ENCODE results near the gene GRAMD1A. TPM values are rescaled to one million over a fixed set of nuclear protein-coding genes. Genes with fewer than 3 reads are reported as not detected.

Gene GRAMD1A
- total RNA-seq, 3 donors from 2014 or later (not counting 1 experiment from before 2014, with no cell fraction given): 57.6 to 80.3 (median 66.6) TPM

- H3K36me3 ChIP-seq (ENCODE audit: control insufficient read depth, insufficient read depth, low read length): peaks cover 35% of the 10 kb centered on the region
- no peak overlapping the region for H3K27ac ChIP-seq (ENCODE audit: low read length)
- peaks cover 73% of the 10 kb centered on the region for H3K36me3 Mint-ChIP-seq
- H3K4me1 ChIP-seq (ENCODE audit: control insufficient read depth, insufficient read depth, low read length): peaks cover 24% of the 10 kb centered on the region
- no peak overlapping the region for H3K27ac Mint-ChIP-seq
- H3K4me3 Mint-ChIP-seq: no peak overlapping the region
- ATAC-seq (no peak), DNase-seq (no peak)
- 98% methylated on average over 6 of the region's 7 CpGs for WGBS (ENCODE audit: insufficient coverage)
- no peaks in the 10 kb centered on the region for H3K27me3 ChIP-seq (ENCODE audit: control insufficient read depth, insufficient read depth, low read length)
- TF ChIP-seq, protein P1, sequence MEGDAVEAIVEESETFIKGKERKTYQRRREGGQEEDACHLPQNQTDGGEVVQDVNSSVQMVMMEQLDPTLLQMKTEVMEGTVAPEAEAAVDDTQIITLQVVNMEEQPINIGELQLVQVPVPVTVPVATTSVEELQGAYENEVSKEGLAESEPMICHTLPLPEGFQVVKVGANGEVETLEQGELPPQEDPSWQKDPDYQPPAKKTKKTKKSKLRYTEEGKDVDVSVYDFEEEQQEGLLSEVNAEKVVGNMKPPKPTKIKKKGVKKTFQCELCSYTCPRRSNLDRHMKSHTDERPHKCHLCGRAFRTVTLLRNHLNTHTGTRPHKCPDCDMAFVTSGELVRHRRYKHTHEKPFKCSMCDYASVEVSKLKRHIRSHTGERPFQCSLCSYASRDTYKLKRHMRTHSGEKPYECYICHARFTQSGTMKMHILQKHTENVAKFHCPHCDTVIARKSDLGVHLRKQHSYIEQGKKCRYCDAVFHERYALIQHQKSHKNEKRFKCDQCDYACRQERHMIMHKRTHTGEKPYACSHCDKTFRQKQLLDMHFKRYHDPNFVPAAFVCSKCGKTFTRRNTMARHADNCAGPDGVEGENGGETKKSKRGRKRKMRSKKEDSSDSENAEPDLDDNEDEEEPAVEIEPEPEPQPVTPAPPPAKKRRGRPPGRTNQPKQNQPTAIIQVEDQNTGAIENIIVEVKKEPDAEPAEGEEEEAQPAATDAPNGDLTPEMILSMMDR (IDR thresholded peaks at IDR 0.05): no peak
- peaks cover 18 to 37% of the 10 kb centered on the region in 2 donors for H3K4me1 Mint-ChIP-seq
- H3K4me3 ChIP-seq (ENCODE audit: low read length): no peak overlapping the region
- no peaks in the 10 kb centered on the region for H3K27me3 Mint-ChIP-seq (ENCODE audit: low read depth in 2 of 2)
- intact Hi-C loops (cut with micrococcal nuclease): no loop called here
- peaks cover 71% of the 10 kb centered on the region for H3K9me3 ChIP-seq (ENCODE audit: control insufficient read depth, insufficient read depth, low read length)
- H3K9me3 Mint-ChIP-seq: peaks cover 22 to 40% of the 10 kb centered on the region in 2 donors
These were observed 41.1 kb upstream of the GRAMD1A start for GRCh38 chr19:34959021-34959420.

- intact Hi-C loops (cut with micrococcal nuclease): no loop called here
- TF ChIP-seq, protein P1 (IDR thresholded peaks at IDR 0.05): no peak
- peaks cover 18 to 37% of the 10 kb centered on the region in 2 donors for H3K4me1 Mint-ChIP-seq
These were observed 39.9 kb upstream of the GRAMD1A start for GRCh38 chr19:34960103-34960805.

DNA sequence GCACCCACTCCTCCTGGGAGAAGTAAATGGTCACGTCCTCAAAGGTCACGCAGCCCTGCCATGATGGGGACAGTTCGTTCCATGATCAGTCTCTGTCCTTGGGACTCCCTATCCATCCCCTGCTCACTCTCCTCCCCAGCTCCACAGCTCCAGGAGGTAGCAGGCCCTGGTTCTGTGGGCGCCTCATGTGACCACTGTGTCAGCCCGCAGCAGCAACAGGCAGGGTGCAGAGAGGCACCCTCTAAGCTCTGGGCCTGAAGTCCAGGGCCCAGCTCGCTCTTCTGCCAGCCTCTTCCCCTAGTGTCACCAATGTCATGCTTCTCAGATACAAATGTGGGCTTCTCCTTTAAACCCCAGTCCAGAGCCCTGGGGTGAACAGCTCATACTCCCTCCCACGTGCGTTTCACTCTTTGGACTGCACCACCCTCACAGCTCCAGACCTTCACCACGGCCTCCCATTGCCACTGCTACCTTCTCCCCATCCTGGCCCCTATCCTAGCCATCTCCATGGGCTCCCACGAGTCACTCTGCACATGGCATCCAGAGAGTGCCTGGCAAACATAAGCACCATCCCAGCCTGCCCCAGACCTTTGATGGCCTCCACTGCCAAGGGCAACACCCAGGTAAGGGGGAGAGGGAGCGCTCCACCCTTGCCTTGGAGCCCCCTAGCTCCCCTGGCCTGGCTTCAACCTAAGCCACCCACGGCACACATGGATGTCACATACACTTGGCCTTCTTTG is 39.0 kb upstream of the GRAMD1A start:
- H3K9me3 ChIP-seq (ENCODE audit: control insufficient read depth, insufficient read depth, low read length): peaks cover 66% of the 10 kb centered on the region
- H3K9me3 Mint-ChIP-seq: peaks cover 15 to 35% of the 10 kb centered on the region in 2 donors
- H3K27me3 Mint-ChIP-seq (ENCODE audit: low read depth in 2 of 2): no peaks in the 10 kb centered on the region
- 98% methylated on average over 11 of the region's 12 CpGs for WGBS (ENCODE audit: insufficient coverage)
- intact Hi-C loops (cut with micrococcal nuclease): no loop called here
- H3K4me3 ChIP-seq (ENCODE audit: low read length): no peak overlapping the region
- ATAC-seq: no peak
- peaks cover 35% of the 10 kb centered on the region for H3K36me3 ChIP-seq (ENCODE audit: control insufficient read depth, insufficient read depth, low read length)
- peaks cover 18 to 37% of the 10 kb centered on the region in 2 donors for H3K4me1 Mint-ChIP-seq
- no peak overlapping the region for H3K27ac ChIP-seq (ENCODE audit: low read length)
- DNase-seq: no peak
- H3K4me3 Mint-ChIP-seq: peak overlapping the region; percentile 98
- H3K27me3 ChIP-seq (ENCODE audit: control insufficient read depth, insufficient read depth, low read length): no peaks in the 10 kb centered on the region
- peak overlapping the region; percentile 83 to 94 for H3K27ac Mint-ChIP-seq
- peaks cover 60% of the 10 kb centered on the region for H3K36me3 Mint-ChIP-seq
- TF ChIP-seq, protein P1 (IDR thresholded peaks at IDR 0.05): no peak
- peaks cover 30% of the 10 kb centered on the region for H3K4me1 ChIP-seq (ENCODE audit: control insufficient read depth, insufficient read depth, low read length)

More at GRCh38 chr19:34960103-34960805, 39.9 kb upstream of the GRAMD1A start:
- Histone ChIP-seq H3K4me1 (ENCODE audit: control insufficient read depth, insufficient read depth, low read length) (peaks cover 30% of the 10 kb centered on the region), H3K4me3 (ENCODE audit: low read length) (no peak overlapping the region), H3K27ac (ENCODE audit: low read length) (no peak overlapping the region), H3K27me3 (ENCODE audit: control insufficient read depth, insufficient read depth, low read length) (no peaks in the 10 kb centered on the region), H3K36me3 (ENCODE audit: control insufficient read depth, insufficient read depth, low read length) (peaks cover 35% of the 10 kb centered on the region), H3K9me3 (ENCODE audit: control insufficient read depth, insufficient read depth, low read length) (peaks cover 71% of the 10 kb centered on the region)
- ATAC-seq (no peak), DNase-seq (no peak)
- Mint-ChIP-seq H3K4me3 (peak overlapping the region; percentile 26), H3K36me3 (peaks cover 66% of the 10 kb centered on the region), H3K27ac (peak overlapping the region; percentile 6 to 60), H3K27me3 (ENCODE audit: low read depth in 2 of 2) (no peaks in the 10 kb centered on the region), H3K9me3 (peaks cover 18 to 36% of the 10 kb centered on the region in 2 donors)
- 98% methylated on average over 8 of the region's 8 CpGs for WGBS (ENCODE audit: insufficient coverage)
